DND-41 (cell line): Measurements from ENCODE around the gene JDP2.
"Not testable (repeated sequence)": the region's sequence is repeated elsewhere in the genome, so short reads cannot be mapped to it uniquely, and the experiment has no call there.

Source experiments
- ATAC-seq: fragments of 200-7000 bp; cut with Tn5 transposase; 3 replicates; pipeline ENCODE4 v1.9.1; 2021; ENCODE audit warnings: low read depth; ENCODE audit not compliant: insufficient read depth
- DNase-seq: peaks from one replicate; pipeline ENCODE4 v3.0.0-alpha.2; 2020
- H2AFZ ChIP-seq: 2 replicates; pipeline ENCODE4 v1.6.0; 2012; ENCODE audit warnings: low read depth, low read length
- H3K27ac ChIP-seq: 2 replicates; pipeline ENCODE4 v1.5.1; 2012; ENCODE audit warnings: low read length, inconsistent platforms
- H3K27me3 ChIP-seq: fragments of 200-600 bp; sonication (generic); 2 replicates; pipeline ENCODE4 v1.6.0; 2012; ENCODE audit warnings: low read length, mild to moderate bottlenecking, inconsistent platforms; ENCODE audit not compliant: insufficient read depth, poor library complexity
- H3K36me3 ChIP-seq: 2 replicates; pipeline ENCODE4 v1.5.1; 2012; ENCODE audit warnings: low read length, inconsistent platforms; ENCODE audit not compliant: insufficient read depth
- H3K4me1 ChIP-seq: 2 replicates; pipeline ENCODE4 v1.5.1; 2012; ENCODE audit warnings: mild to moderate bottlenecking, low read length; ENCODE audit not compliant: insufficient read depth
- H3K4me2 ChIP-seq: 2 replicates; pipeline ENCODE4 v1.6.0; 2012; ENCODE audit warnings: mild to moderate bottlenecking, moderate library complexity, low read length, inconsistent platforms; ENCODE audit not compliant: insufficient read depth
- H3K4me3 ChIP-seq, 2 experiments: fragments of 200-600 bp in 1 of 2; shearing (Covaris generic) in 1 of 2; 2 replicates each; pipeline ENCODE4 v1.5.1; 2012 to 2016; ENCODE audit warnings: inconsistent platforms in 2 of 2, low read length in 2 of 2, mild to moderate bottlenecking in 2 of 2, low read depth in 1 of 2, moderate library complexity in 1 of 2
- H3K79me2 ChIP-seq: 2 replicates; pipeline ENCODE4 v1.6.0; 2012; ENCODE audit warnings: low read length, inconsistent platforms; ENCODE audit not compliant: insufficient read depth
- H3K9ac ChIP-seq: 2 replicates; pipeline ENCODE4 v1.6.0; 2012; ENCODE audit warnings: low read depth, mild to moderate bottlenecking, inconsistent platforms, low read length, moderate library complexity
- H3K9me3 ChIP-seq: 2 replicates; pipeline ENCODE4 v1.5.1; 2012; ENCODE audit warnings: low read length, moderate library complexity, mild to moderate bottlenecking, inconsistent platforms; ENCODE audit not compliant: insufficient read depth, severe bottlenecking
- H4K20me1 ChIP-seq: 2 replicates; pipeline ENCODE4 v1.6.0; 2012; ENCODE audit warnings: low read length; ENCODE audit not compliant: insufficient read depth
- CTCF ChIP-seq: IDR thresholded peaks from 2 replicates; pipeline ENCODE4 v1.5.1; 2012; ENCODE audit warnings: borderline replicate concordance, low read length, moderate library complexity, mild to moderate bottlenecking; ENCODE audit not compliant: poor library complexity, severe bottlenecking; ENCODE audit errors: extremely low read depth
- EZH2 ChIP-seq: IDR thresholded peaks from 3 replicates; pipeline ENCODE4 v1.6.1; 2012; ENCODE audit warnings: borderline replicate concordance, low read depth, mild to moderate bottlenecking, moderate library complexity, low read length, inconsistent platforms; ENCODE audit not compliant: severe bottlenecking

The JDP2 gene

GRCh38 chr14:75380656-75381055 is 47.2 kb upstream of the JDP2 start:
- H3K27me3 ChIP-seq = peaks cover 6% of the 10 kb centered on the region
- H4K20me1 ChIP-seq = no peaks in the 10 kb centered on the region
- H2AFZ ChIP-seq = no peak overlapping the region
- H3K36me3 ChIP-seq = no peaks in the 10 kb centered on the region
- TF ChIP-seq EZH2 = no peak
- no peak for TF ChIP-seq CTCF
- ATAC-seq (no peak), DNase-seq (no peak)
- H3K9ac ChIP-seq = no peak overlapping the region
- no peaks in the 10 kb centered on the region for H3K4me1 ChIP-seq
- H3K27ac ChIP-seq = no peak overlapping the region
- H3K4me3 ChIP-seq = no peak overlapping the region
- H3K9me3 ChIP-seq = no peaks in the 10 kb centered on the region
- no peak overlapping the region for H3K4me2 ChIP-seq
- H3K79me2 ChIP-seq = no peaks in the 10 kb centered on the region

DNA sequence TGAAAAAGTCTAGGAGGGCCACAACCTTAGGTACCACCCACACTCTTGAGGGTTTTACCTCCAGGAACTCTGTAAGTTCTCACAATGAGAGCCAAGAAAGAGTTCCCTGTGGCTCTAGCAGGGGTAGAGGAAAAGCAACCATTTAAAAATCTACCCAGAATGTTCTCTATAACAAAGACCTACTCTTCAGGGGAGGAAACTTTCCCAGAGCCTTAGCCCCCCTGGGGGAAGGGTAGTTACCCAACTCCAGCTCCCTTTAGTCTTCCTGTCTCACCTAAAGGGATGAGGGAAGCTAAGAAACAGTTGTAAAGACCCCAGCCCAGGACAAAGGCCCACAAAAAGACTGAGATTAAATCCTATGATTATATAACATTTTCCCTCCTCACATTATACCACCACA is 46.2 kb upstream of the JDP2 start:
- Histone ChIP-seq H3K27me3 (peaks cover 6% of the 10 kb centered on the region), H2AFZ (no peak overlapping the region), H3K79me2 (no peaks in the 10 kb centered on the region), H3K4me3 (no peak overlapping the region), H3K27ac (no peak overlapping the region), H3K9ac (no peak overlapping the region), H3K36me3 (no peaks in the 10 kb centered on the region), H3K4me2 (no peak overlapping the region), H3K9me3 (no peaks in the 10 kb centered on the region), H3K4me1 (no peaks in the 10 kb centered on the region), H4K20me1 (no peaks in the 10 kb centered on the region)
- TF ChIP-seq EZH2 (no peak), CTCF (no peak)
- no peak for ATAC-seq
- no peak for DNase-seq

DNA sequence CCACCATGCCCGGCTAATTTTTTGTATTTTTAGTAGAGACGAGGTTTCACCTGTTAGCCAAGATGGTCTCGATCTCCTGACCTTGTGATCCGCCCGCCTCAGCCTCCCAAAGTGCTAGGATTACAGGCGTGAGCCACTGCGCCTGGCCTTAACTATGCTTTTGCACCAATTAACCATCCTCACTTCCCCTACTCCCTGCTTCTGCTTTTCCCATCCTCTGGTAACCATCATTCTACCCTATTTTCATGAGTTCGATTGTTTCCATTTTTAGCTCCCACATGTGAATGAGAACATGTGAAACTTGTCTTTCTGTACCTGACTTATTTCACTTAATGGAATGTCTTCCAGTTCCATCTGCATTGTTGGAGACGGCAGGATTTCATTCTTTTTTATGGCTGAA is 44.6 kb upstream of the JDP2 start:
- not testable (repeated sequence) for H4K20me1 ChIP-seq, H3K4me1 ChIP-seq, H3K79me2 ChIP-seq, H3K36me3 ChIP-seq, H3K4me2 ChIP-seq, H3K27me3 ChIP-seq, H2AFZ ChIP-seq, H3K4me3 ChIP-seq, H3K27ac ChIP-seq, H3K9ac ChIP-seq, H3K9me3 ChIP-seq, DNase-seq, ATAC-seq

- no peak overlapping the region for H3K4me2 ChIP-seq
- H3K9me3 ChIP-seq = no peaks in the 10 kb centered on the region
- ATAC-seq = no peak
- H2AFZ ChIP-seq = no peak overlapping the region
- H3K9ac ChIP-seq = no peak overlapping the region
- no peaks in the 10 kb centered on the region for H3K4me1 ChIP-seq
- no peaks in the 10 kb centered on the region for H3K36me3 ChIP-seq
- H3K27ac ChIP-seq = no peak overlapping the region
- no peaks in the 10 kb centered on the region for H3K79me2 ChIP-seq
- DNase-seq = no peak
- H3K4me3 ChIP-seq = no peak overlapping the region
- TF ChIP-seq CTCF (no peak), EZH2 (no peak)
- H3K27me3 ChIP-seq = peaks cover 6% of the 10 kb centered on the region
- no peaks in the 10 kb centered on the region for H4K20me1 ChIP-seq
Observed at GRCh38 chr14:75383721-75384120, 44.1 kb upstream of the JDP2 start.
